ENCODE results near the gene ALS2CL. TPM values are rescaled to one million over a fixed set of nuclear protein-coding genes. Genes with fewer than 3 reads are reported as not detected.
A peak's percentile ranks its signal among the peaks of the same experiment; 100 is the strongest.

The ALS2CL gene
- total RNA-seq, 4 donors from 2014 or later: 42.4 to 121 (median 114) TPM

GRCh38 chr3:46702246-46703012 lies 8.9 kb upstream of the ALS2CL start:
- Histone ChIP-seq H3K36me3 (no peaks in the 10 kb centered on the region), H3K4me1 (peaks cover 15 to 42% (median 19%) of the 10 kb centered on the region in 3 donors), H3K4me3 (no peak overlapping the region), H3K27me3 (peaks cover 0 to 31% (median 0%) of the 10 kb centered on the region in 4 donors), H3K27ac (no peak overlapping the region), H3K9me3 (no peaks in the 10 kb centered on the region)
- intact Hi-C loops (cut with DNase I): no loop called here
- 61 to 85% methylated on average over 3 to 4 of the region's 4 CpGs for WGBS, 2 donors
- TF ChIP-seq POLR2A (IDR thresholded peaks at IDR 0.05) (no peak), CTCF (IDR thresholded peaks at IDR 0.05) (no peak)
- no peak for DNase-seq

- Histone ChIP-seq H3K27ac (peak within 1 kb of the TSS in 1 of 4 donors; percentile 39), H3K36me3 (no peaks in the 10 kb centered on the region), H3K4me3 (peak within 1 kb of the TSS in 3 of 4 donors; percentile 28 to 63 (median 43)), H3K27me3 (peaks cover 0 to 29% (median 0%) of the 10 kb centered on the region in 4 donors), H3K4me1 (peaks cover 17 to 45% (median 21%) of the 10 kb centered on the region in 3 donors), H3K9me3 (no peaks in the 10 kb centered on the region)
- no peak for DNase-seq
- intact Hi-C loops (cut with DNase I): no loop called here
- WGBS, 2 donors: no CpG with 5 or more reads among the region's 51 CpGs
- TF ChIP-seq POLR2A (IDR thresholded peaks at IDR 0.05) (no peak), CTCF (IDR thresholded peaks at IDR 0.05) (no peak)
Observed at GRCh38 chr3:46701181-46701939, 7.9 kb upstream of the ALS2CL start, which contains the start of gene TMIE. TMIE (plus strand) TSS chr3:46701392; CDS start chr3:46701488, 96 bp downstream.

- peak overlapping the region in 3 of 4 donors; percentile 28 to 63 (median 43) for H3K4me3 ChIP-seq
- no peak overlapping the region for H3K27ac ChIP-seq
- intact Hi-C loops (cut with DNase I): no loop called here
- 40% methylated on average over 1 of the region's 4 CpGs; no CpG with 5 or more reads in 1 of the 2 donors for WGBS, 2 donors
- DNase-seq: no peak
- H3K4me1 ChIP-seq: peaks cover 22 to 45% (median 23%) of the 10 kb centered on the region in 3 donors
- H3K36me3 ChIP-seq: no peaks in the 10 kb centered on the region
- H3K27me3 ChIP-seq: peaks cover 0 to 25% (median 0%) of the 10 kb centered on the region in 4 donors
- H3K9me3 ChIP-seq: no peaks in the 10 kb centered on the region
- no peak for TF ChIP-seq POLR2A (IDR thresholded peaks at IDR 0.05)
- no peak for TF ChIP-seq CTCF (IDR thresholded peaks at IDR 0.05)
Observed at GRCh38 chr3:46700772-46701171, 7.3 kb upstream of the ALS2CL start.

- Histone ChIP-seq H3K36me3 (no peaks in the 10 kb centered on the region), H3K4me3 (no peak overlapping the region), H3K9me3 (no peaks in the 10 kb centered on the region), H3K27me3 (peaks cover 0 to 25% (median 0%) of the 10 kb centered on the region in 4 donors), H3K27ac (peak overlapping the region in 2 of 4 donors; percentile 19 to 39), H3K4me1 (peaks cover 31 to 53% (median 32%) of the 10 kb centered on the region in 3 donors)
- no peak for DNase-seq
- 56% methylated on average over 3 of the region's 8 CpGs; no CpG with 5 or more reads in 1 of the 2 donors for WGBS, 2 donors
- intact Hi-C loops (cut with DNase I): no loop called here
- no peak for TF ChIP-seq POLR2A (IDR thresholded peaks at IDR 0.05)
- no peak for TF ChIP-seq CTCF (IDR thresholded peaks at IDR 0.05)
Observed at GRCh38 chr3:46699676-46700523, 6.4 kb upstream of the ALS2CL start.

All from esophagus squamous epithelium (tissue), 5 donors.